GM18499 (cell line): ENCODE measurements around the gene ADAM12.

Experiments used
- ATAC-seq: cut with Tn5 transposase; IDR thresholded peaks from one replicate; pipeline ENCODE4 v1.9.1; 2021; ENCODE audit warnings: moderate number of reproducible peaks; ENCODE audit not compliant: insufficient read depth, unreplicated experiment

ADAM12 gene

DNA sequence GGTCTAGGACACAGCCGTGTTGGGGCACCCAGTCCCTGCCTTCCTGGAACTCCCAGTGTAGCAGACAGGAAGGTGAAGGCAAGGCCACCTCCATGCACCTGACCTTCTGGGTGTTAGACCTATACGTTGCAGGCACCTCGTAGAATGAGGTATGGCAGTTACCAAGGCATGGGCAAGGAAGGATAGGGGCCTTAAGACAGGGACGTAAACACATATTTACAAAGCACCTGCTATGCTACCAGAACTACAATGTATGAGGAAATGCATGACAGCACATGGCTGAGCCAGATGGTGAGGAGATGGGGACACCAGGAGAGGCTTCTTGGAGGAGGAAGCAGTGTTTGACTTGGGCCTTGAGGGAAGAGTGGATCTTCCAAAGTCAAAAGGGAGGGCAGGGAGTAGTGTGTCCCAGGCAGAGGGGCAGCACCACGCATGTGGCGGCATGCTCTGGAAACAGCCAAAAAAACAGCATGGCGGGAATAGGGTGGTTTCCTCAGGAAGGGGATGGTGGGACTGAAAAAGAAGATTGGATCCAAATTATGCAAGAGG lies 260.7 kb downstream of the ADAM12 start:
- ATAC-seq, result no peak

DNA sequence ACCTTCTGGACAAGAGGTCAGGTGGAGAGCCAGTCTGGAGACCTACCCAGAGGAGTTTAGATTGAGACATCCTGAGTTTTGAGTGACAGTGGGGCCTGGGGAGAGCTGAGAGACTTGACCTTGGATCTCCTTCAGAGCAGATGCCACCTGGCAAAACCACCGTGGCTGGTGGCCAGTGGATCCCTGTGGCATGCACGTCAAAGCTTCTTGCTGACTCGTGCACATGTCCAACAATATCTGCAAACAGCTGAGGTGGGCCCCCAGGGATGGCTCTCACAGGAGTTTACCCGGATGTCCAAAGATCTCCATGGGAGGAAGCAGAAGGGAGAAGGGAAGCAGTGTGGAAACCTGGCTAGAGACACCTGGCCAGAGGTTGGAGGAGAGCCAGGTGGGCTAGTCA lies 261.4 kb downstream of the ADAM12 start:
- ATAC-seq, result no peak

DNA sequence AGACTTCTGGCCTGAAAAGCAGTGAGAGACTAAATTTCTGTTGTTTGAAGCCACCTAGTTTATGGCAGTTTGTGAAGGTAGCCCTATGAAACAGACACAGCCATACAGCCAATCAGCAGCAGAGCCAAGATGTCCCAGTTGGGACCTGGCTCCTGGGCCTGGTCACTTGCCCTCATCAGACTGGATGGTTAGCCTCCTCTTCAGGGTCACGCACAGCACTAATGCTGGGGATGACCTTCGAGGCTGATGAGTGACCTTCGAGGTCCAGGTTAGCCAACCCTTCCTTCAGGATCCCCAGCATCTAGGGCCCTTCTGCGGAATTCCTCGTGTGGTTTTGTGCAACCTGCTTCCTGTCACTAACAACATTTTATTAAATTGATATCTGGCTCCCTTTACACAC lies 262.3 kb downstream of the ADAM12 start:
- no peak for ATAC-seq

DNA sequence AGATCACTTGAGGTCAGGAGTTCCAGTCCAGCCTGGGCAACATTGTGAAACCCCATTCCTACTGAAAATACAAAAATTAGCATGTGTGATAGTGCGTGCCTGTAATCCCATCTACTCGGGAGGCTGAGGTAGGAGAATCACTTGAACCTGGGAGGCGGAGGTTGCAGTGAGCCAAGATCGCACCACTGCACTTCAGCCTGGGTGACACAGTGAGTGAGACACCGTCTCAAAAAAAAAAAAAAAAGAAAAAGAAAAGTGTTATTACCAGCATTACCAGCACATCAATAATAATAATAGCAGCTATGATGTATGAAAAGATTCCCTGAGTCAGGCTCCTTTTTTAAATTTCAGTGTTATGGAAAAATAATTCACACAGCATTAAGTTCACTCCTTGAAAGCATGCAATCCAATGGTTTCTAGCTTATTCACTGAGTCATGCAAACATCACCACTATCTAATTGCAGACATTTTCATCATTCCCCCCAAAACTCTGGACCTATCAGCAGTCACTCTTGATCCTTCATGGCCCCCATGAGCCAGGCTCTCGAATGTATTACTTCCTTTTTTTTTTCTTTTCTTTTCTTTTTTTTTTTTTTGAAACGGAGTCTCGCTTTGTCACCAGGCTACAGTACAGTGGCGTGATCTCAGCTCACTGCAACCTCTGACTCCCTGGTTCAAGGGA lies 263.5 kb downstream of the ADAM12 start:
- ATAC-seq, result no peak

DNA sequence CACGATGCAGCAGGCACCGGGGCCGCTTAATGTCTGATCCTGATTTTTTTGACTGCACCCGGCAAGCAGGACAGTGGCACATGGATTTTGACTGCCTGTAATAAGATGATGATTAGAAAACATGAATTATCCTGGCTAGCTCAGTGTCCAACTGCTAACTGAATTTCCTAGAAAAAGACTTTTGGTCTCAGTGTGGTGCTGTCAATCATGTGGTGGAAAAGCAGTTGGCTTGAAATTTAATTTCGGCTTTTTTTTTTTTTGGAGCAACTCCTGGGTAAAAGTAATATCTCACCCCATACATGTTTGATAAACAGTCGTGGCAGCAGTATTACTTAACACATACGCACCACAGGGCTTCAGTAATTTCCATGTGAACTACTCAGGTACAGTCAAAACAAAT lies 264.2 kb downstream of the ADAM12 start:
- no peak for ATAC-seq

DNA sequence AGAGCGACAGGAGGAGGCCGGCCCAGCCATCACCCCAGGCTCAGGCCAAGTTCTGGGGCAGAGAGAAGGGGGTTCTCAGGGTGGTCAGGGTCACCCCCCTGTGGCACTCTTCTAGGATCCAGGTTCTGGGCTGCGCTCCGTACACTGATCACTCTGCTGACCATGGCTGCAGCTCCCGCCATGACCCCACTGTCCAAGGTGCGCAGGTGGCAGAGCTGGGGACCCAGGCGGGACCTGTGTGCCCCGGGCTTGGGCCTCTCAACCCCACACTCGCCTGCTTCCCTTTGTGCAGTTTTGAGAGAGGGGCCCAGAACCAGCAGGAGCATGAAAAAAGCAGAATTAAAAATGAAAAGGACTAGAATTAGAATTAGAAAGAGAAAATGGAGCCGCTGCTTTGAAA lies 264.8 kb downstream of the ADAM12 start:
- ATAC-seq, result no peak

DNA sequence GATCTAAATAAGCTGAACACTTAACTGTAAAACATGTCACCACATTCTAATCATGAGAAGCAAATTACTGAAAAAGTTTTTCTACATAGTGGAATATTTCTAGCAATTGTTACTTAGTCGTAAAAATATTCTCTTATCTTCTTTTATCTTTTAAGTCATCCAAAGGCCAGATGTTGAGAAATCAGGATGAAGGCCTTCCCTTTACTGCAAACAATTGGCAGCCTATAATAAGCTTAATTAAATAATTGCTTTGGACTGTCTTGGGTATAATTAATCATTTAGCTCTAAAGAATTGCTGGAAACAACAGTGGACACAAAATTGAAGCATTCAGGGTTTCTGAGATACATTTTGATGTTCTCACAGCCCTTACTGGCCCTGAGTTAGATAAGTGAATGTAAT lies 265.4 kb downstream of the ADAM12 start:
- no peak for ATAC-seq

DNA sequence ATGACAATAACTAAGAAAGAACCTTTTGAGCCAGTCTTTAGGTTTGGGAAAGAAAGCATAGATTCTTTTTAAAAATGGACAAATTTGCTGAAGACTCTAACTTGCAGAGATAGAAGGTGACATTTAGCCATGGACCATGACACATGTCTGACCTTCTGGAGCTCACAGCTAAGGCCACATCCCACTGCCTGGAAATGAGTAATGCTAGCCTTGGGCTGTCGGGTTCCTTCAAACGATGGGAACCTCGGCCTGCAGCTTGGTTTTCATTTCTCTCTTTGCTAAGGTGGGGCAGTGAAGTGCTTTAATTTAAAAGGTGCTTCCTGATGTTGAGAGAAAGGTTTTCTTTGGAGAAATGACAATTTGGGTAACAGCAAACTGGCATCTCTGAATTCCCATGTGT lies 268.7 kb downstream of the ADAM12 start:
- no peak for ATAC-seq

DNA sequence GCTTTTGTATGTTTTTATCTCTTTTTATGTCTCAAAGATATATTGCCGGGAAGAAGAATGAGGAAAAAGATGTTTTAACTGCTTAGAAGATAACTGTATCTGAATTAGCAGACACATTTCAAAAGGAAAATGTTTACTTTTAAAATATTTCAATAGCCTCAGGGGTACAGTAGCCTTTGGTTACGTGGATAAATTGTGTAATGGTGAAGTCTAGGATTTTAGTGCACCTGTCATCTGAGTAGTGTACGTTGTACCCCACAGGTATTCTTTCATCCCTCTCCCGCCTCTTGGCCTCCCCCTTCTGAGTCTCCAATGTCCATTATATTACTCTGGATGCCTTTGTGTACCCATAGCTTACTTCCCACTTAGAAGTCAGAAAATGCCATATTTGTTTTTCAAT lies 269.8 kb downstream of the ADAM12 start:
- ATAC-seq, result no peak

DNA sequence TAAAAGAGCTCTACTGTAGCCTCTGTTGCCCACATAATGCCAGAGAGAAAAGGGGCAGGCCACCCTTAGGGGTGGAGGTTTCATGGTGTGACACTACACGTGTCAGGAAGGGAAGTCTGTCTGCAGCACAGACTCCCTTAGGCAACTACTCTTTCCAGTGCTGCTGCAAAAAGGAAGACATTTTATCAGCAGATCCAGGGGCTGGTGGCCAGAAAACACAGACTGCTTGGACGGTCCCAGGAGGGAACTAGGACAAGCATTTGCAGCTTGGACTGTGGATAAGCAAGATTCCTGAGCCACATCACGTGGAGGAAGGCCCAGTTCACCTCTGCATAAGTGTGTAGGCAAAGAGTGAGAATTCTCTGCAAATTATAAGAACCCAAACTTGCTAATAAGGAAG lies 271.1 kb downstream of the ADAM12 start:
- ATAC-seq, result no peak

DNA sequence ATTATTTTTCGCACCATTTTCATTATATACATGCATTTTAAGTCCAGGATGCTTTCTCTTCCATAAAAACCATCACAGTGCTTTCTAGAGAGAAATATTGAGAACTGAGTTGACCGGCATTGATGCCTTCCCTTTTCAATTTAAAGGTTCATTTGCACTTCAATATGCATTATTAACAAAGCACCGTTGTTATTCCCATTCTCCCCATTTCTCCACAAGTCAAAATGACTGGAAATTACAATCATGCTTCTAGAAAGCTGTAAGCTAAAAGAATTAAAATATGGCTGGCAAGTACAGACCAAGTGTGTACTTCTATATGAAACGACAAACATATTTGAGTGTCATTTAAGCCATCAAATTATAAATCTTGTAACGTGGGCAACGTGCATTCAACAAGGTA lies 272.4 kb downstream of the ADAM12 start:
- ATAC-seq, result no peak

DNA sequence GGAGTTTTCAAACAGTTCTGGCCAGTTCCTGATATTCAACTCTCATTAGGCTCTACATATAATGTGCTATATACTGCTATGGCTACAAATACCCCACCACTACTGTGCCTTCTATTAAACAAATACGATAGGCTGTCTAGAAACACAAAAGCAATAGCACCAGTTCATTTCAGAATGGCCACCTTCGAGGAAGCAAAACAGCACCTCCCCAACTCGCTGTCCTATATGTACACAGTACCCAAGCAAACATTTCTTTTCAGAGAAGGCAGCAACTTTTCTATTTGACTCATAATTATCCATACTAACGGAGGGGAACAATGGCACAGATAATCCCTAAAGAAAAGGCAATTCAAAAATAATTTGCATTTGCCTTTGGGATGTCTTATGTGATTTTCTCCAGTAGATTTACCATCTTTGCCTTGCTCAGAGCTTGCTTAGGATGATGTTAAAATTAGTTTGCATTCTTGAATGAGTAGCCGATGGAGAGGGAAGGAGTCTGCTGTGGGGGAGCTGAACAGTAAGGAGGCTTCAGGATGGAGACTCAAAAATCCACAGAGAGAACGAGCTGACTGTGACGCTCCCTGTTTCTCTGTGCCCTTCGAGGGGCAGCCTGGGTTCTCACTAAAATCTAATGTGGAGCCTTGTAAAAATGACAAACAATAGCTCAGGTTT lies 273.3 kb downstream of the ADAM12 start:
- no peak for ATAC-seq

DNA sequence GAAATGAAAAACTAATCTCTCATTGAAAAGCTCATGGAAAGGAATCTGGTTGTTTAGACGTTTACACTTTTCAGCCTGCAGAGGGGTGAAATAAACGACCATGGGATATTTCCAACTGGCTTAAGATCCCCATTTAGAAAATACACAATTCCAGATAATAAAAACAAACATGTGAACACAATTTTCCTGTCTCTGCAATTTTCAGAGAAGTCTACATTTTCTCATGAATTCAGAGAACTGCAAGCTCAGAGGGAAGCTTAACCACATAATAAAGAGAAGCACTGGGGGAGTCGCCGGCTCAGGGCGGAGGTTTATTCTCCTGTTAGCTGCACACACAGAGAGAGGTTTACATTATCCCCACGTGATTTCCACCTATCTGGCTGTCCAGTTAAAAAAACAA lies 276.8 kb downstream of the ADAM12 start:
- no peak for ATAC-seq

DNA sequence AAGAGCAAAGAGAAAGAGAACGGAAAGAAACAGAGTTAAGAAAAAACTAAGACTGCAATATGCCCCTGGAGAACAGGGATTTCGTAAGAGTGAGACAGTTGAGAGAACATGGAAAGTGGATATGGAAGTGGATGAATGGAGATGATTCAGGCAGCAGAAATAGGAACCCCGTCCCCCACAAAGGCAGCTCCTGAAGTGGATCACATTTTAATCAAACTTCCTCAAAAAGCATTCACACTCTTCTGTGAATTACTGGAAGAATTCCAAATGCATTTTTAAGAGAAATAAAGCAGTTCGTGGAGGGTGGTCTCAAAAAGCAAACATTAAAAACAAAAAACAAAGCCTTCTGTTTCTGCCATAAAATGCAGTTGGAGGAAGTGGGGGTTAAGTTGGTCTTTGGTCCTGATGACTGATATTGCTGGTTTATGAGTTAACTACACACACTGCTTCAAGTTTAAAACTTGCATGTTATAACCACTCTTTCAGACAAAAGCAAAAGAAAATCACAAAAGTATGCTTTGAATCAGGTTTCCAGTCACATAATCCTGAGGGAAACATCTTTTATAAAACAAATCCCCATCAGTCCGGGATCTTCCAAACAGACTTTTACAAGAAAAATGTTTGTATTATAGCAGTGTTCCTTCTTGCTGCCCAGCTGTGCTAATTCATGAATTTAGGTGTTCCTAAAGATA lies 277.6 kb downstream of the ADAM12 start:
- no peak for ATAC-seq

DNA sequence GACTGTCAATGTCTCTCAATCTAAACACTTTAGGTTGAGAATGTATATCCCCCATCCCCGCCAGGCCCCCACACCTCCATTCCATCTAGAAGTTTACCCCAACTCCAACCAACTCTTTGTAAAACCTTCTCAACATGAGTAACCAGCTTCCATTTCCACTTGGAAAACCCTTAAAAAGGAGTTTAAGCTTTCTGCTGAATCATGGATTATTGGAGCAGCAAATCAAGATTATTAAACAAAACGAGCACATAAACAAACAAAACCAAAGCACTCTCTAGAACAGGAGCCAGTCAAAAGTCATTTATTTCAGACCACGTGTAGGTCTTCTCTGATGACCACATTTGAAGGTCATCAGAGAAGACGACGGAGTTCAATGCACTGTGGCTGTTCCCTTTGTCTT lies 278.4 kb downstream of the ADAM12 start:
- ATAC-seq, result no peak

DNA sequence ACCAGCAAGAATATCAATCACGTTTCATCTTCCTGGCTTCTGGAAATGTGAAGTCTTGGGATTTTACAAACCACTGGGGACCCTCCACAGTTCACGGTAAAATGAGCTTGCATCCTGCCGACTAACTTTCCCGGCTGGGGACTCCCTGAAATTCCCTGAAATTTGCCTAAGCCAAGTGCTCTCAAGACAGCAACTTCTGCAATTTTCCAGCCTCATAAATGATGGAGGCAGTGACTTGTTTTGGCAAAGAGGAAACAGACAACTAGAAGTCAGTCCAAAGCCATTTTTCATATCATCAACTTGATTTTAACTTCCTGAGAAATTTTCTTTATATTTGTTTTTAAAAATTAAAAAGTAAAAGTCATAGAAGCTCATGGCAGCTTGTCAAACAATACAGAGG lies 279.6 kb downstream of the ADAM12 start:
- ATAC-seq, result no peak

DNA sequence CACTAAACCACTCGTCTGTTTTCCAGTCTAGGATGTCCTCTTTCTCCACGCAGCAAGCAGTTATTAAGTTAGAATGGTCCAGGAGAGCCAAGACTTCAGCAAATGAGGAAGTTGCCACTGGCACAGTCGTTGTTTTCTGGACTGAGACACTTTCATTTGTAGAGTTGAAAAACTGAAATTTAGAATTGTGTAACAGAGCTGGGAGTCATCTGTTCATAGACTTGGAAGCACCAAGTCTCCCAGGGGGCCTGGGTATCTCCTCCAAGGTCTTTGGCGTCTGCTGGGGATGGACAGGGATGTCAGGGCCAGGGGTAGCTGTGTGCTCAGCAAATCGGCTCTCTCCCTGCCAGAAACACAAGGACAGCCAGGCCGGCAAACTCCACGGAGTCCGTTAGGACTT lies 283.5 kb downstream of the ADAM12 start:
- ATAC-seq, result no peak

DNA sequence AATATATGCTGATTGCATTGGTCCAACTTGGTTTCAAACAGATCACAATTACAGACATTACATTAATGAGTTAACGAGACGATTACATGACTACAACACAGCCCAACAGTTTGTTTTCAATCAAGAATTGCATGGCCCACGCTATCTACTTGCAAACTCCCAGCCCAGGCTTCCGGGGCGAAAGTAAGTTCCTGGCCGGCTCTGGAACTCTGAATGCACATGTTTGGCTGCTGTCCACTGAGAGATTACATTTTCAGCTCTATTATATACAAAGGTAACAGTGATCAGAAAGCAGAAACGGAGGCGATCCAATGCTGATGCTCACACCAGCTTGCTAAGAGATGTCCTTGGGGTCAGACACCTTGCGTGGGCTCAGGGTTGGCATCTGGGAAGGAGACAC lies 285.6 kb downstream of the ADAM12 start:
- no peak for ATAC-seq

DNA sequence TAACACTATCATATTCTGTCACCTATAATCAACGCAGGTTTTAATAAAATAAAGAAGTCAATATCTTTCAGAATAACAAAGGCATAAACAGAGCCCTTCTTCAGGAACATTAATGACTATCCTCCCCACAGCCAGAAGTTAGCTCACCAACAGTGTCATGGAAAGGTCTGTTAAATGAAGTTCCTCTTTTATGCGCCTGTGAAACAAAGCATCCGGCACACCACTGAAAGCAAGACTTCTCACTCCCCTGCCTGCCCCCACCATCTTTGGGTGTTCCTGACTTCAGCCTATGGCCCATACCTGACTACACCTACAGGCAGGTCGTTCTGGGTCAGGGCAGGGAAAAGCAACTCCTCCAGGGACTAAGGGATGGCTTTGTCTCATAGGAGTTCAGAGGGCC lies 286.5 kb downstream of the ADAM12 start:
- ATAC-seq, result peak; percentile 84

DNA sequence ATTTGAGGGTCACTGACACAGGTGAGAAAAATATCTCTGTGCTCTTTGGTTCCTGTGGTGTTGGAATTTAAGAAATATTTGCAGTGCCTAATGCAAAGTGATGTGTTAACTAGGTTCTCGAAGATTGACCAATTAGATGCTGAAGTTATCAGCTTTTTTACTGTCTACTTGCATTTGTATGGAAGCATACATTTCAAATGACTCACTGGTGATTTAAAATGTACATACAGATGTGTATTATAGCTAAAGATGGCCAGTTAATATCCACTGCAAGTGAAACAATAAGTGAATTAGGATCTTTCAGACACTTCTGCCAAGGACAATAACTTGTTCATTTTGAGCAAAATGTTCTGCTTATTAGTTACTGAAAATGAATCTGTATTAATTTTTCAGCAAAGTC lies 287.0 kb downstream of the ADAM12 start:
- ATAC-seq, result no peak

DNA sequence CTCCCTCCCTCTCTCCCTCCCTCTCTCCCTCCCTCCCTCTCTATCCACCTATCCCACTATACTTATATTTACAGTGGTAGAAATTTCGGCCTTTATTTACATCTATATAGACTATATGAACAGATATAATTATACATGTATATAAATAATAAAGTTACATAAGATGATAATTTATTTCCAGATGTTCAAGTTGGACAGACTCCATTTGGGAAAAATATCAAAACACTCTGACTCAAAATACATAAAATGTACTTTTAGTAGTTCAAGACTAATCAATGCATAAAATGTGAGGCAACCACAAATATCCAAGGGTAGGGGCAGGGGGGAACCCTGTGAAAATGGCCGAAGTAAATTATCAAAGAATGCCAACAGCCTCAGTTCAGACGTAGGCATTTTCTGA lies 288.9 kb downstream of the ADAM12 start:
- ATAC-seq, result no peak

DNA sequence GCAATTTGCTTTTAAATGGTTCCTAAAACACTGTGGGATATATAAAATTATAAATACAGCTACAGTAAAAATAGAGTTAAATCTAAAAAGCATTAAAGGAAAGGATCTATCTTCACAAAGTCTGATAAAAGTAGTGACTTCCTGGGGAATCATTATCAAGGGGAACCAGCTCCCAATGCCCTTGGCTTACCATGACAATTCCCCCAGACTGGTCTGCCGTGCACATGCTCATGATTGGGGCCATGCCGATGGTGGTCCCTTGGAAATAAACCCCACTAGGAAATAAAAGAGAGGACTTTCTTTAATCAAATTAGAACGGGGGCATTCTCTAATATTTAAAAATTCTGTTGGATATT lies 290.1 kb downstream of the ADAM12 start:
- ATAC-seq, result no peak
